GM21360 (cell line): ENCODE data around the gene CD63.

Experiments used
- ATAC-seq: cut with Tn5 transposase; IDR thresholded peaks from one replicate; pipeline ENCODE4 v1.9.1; 2021; ENCODE audit warnings: mild to moderate bottlenecking, moderate library complexity; ENCODE audit not compliant: unreplicated experiment

Gene CD63

GRCh38 chr12:55723516-55724225 lies 5.1 kb downstream of the CD63 start:
- ATAC-seq = no peak

- ATAC-seq = no peak
Measured at GRCh38 chr12:55722948-55723347, 5.9 kb downstream of the CD63 start.

GRCh38 chr12:55721601-55722213 lies 7.1 kb downstream of the CD63 start:
- ATAC-seq = no peak

- ATAC-seq = no peak
Measured at GRCh38 chr12:55720894-55721444, 7.8 kb downstream of the CD63 start.

- no peak for ATAC-seq
Measured at GRCh38 chr12:55720071-55720564, 8.7 kb downstream of the CD63 start, which contains the start of gene RDH5. RDH5 (plus strand) TSS chr12:55720393; CDS start chr12:55721185, 792 bp downstream.

- no peak for ATAC-seq
Measured at GRCh38 chr12:55719371-55719770, 9.4 kb downstream of the CD63 start.

GRCh38 chr12:55718624-55719275 lies 10.1 kb downstream of the CD63 start:
- no peak for ATAC-seq

GRCh38 chr12:55718015-55718414 lies 10.8 kb downstream of the CD63 start:
- ATAC-seq = no peak

- ATAC-seq = no peak
Measured at GRCh38 chr12:55717011-55718007, 11.5 kb downstream of the CD63 start.

- no peak for ATAC-seq
Measured at GRCh38 chr12:55716582-55716957, 12.2 kb downstream of the CD63 start.

GRCh38 chr12:55715833-55716581 lies 12.8 kb downstream of the CD63 start, which contains the start of gene BLOC1S1:
BLOC1S1 (plus strand) TSS chr12:55716046; CDS start chr12:55716052, 6 bp downstream.
- ATAC-seq = peak; percentile 92

GRCh38 chr12:55715169-55715764 lies 13.5 kb downstream of the CD63 start:
- ATAC-seq = no peak

GRCh38 chr12:55713721-55714120 lies 15.1 kb downstream of the CD63 start:
- no peak for ATAC-seq

GRCh38 chr12:55712700-55713415 lies 16.0 kb downstream of the CD63 start:
- no peak for ATAC-seq

- ATAC-seq = no peak
Measured at GRCh38 chr12:55711786-55712553, 16.8 kb downstream of the CD63 start.

GRCh38 chr12:55708695-55709233 lies 20.0 kb downstream of the CD63 start:
- ATAC-seq = no peak
